Lower leg skin (tissue), 3 donors: Measurements from ENCODE around the gene PRKAA1.

Experiments used
- POLR2A ChIP-seq, 2 donors: fragments of 450-650 bp; IDR thresholded peaks; one replicate each; pipeline ENCODE4 v1.6.1; 2016 to 2017; ENCODE audit warnings: antibody characterized with exemption in 2 of 2, mild to moderate bottlenecking in 1 of 2, moderate library complexity in 1 of 2
- TF ChIP-seq, protein P1 (sequence below), 3 donors: fragments of 450-650 bp; IDR thresholded peaks; one replicate each; pipeline ENCODE4 v1.5.1; 2016; ENCODE audit warnings: antibody characterized with exemption in 3 of 3, mild to moderate bottlenecking in 3 of 3, moderate library complexity in 2 of 3

DNA sequence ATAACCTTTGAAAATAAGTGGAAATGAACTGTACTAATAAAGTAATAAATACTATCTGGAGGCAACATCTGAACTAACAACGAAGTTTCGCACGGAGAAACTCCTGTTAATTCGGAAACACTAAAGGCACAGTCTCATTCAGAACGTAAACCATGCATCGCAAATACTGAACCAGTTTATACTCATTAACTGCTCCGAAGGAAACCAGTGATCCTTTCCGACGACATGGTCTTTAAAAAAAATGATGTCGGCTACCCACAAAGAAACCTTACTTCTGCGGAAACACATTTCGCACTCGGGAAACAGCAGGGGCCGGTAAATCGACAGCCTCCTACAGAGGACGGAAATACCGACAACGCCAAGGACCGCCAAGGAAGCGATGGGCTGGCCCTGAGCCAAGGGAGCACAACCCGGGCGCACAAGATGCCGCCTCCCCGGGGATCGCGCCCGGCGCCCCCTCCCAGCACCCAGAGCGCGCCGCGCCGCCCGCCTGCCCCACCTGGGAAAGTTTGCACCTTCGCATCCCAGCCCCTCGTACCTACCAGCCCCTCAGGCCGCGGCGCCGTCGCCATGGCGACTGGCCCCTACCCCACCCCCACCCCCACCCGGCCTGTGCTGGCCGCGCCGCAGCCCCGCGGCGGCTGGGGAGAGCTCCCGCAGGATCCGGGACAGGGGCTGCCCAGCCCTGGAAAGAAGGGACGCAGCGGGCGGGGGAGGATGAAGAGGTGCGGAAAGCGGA, 732 bp downstream of the PRKAA1 start:
- TF ChIP-seq, protein P1, sequence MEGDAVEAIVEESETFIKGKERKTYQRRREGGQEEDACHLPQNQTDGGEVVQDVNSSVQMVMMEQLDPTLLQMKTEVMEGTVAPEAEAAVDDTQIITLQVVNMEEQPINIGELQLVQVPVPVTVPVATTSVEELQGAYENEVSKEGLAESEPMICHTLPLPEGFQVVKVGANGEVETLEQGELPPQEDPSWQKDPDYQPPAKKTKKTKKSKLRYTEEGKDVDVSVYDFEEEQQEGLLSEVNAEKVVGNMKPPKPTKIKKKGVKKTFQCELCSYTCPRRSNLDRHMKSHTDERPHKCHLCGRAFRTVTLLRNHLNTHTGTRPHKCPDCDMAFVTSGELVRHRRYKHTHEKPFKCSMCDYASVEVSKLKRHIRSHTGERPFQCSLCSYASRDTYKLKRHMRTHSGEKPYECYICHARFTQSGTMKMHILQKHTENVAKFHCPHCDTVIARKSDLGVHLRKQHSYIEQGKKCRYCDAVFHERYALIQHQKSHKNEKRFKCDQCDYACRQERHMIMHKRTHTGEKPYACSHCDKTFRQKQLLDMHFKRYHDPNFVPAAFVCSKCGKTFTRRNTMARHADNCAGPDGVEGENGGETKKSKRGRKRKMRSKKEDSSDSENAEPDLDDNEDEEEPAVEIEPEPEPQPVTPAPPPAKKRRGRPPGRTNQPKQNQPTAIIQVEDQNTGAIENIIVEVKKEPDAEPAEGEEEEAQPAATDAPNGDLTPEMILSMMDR (IDR thresholded peaks at IDR 0.05): no peak
- no peak for TF ChIP-seq POLR2A (IDR thresholded peaks at IDR 0.05)
